Daoy (cell line): ENCODE results near the gene ZBTB1. TPM values are rescaled to one million over a fixed set of nuclear protein-coding genes. Genes with fewer than 3 reads are reported as not detected.
A peak's percentile ranks its signal among the peaks of the same experiment; 100 is the strongest.

Experiments used
- DNase-seq: peaks from one replicate; pipeline ENCODE4 v3.0.0-alpha.2; 2015; ENCODE audit warnings: low read depth
- total RNA-seq: library from RNA; depleted of rRNA; stranded (reverse); fragments of >200 nt; shearing (Covaris generic); gene quantifications from 2 replicates; pipeline ENCODE4 v1.2.3, GENCODE V29; 2014; rRNA removed

ZBTB1 gene
- total RNA-seq, result 31.3 and 47.0 TPM in 2 replicates

DNA sequence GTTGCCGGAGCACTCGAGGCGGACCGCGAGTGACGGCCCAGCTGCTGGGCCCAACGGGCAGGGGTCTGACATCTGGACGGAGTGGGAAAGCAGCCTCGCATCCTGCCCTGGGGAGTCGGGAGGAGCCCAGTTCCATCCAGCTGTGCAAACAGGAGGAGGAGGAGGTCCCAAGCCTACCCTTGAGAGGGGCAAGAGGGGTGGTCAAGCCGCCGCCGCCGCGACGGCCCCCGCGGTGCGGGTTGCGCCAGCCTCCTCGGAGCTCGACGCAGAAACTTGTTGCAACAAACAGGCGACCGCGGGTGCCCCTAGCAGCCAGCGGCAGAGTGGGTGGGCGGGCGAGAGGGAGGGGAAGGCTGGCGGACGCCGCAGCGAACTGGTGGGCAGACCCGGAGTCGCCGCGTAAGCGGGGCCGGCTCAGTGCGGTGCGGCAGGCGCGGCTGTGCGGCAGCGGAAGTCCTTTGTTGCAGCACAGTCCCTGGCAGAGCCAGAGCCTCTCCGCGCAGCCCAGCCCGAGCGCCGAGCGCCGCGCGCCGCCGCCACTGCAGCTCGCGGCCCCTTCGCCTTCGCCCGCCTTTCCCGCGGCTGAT is at the start of gene ZBTB1:
Gene ZBTB1, plus strand, starts transcription at position 461 of the 587 bp plus-strand sequence. CDS start 16,735 bp downstream, outside the sequence.
- peak; percentile 96 for DNase-seq

DNA sequence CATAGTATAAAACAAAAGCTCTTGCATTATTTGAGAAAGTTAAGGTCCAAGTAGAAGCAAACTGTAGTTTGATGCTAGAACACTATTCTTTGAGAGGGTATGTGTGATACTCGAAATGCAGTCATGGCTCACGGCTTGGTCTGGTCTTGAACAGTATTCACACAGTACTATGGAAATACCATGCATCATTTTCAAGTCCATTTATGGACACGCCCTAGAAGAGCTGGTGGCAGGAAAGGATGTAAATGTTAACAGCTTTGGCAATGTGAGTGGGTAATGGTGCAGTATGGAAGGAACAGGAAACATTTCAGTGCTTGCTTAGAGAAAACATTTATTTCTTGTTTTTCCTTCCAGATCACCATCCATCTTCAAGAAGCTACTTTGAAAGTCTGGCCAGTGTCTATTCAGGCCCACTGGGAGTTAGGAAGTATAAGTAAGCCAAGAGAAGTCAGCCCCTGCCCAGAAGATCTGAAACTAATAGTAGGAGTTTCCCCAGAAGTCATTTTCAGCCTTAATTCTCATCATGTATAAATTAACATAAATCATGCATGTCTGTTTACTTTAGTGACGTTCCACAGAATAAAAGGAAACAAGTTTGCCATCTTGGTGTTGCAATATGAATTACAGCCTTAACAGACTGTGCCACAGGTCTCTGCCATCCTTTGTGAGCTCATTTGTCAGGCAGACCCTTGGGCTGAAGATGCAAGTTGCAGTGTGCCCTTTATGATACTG is 45.0 kb upstream of the ZBTB1 start:
- no peak for DNase-seq

GRCh38 chr14:64461221-64461620 is 43.3 kb upstream of the ZBTB1 start:
- no peak for DNase-seq

GRCh38 chr14:64463195-64463594 is 41.4 kb upstream of the ZBTB1 start:
- no peak for DNase-seq

- DNase-seq, result no peak
Measured at GRCh38 chr14:64463873-64464272, 40.7 kb upstream of the ZBTB1 start.

DNA sequence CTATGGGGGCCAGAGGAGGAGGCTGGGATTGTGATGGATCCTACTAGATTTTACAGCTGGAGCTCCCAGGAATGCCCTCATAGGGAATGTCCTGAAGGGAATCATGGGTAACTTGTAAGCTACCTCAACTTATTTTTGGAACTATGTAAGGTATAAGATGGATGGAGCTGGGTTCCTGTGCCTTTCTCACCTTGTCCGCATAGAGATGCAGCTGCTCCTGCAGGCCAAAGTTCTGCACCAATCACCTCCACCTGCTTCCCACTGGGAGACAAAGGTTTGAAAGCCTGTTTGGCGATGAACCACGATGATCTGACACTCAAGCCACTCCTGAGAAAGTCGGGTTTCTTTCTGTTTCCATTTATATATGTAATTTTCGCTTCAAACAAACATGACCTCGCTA is 39.9 kb upstream of the ZBTB1 start:
- DNase-seq, result no peak

DNA sequence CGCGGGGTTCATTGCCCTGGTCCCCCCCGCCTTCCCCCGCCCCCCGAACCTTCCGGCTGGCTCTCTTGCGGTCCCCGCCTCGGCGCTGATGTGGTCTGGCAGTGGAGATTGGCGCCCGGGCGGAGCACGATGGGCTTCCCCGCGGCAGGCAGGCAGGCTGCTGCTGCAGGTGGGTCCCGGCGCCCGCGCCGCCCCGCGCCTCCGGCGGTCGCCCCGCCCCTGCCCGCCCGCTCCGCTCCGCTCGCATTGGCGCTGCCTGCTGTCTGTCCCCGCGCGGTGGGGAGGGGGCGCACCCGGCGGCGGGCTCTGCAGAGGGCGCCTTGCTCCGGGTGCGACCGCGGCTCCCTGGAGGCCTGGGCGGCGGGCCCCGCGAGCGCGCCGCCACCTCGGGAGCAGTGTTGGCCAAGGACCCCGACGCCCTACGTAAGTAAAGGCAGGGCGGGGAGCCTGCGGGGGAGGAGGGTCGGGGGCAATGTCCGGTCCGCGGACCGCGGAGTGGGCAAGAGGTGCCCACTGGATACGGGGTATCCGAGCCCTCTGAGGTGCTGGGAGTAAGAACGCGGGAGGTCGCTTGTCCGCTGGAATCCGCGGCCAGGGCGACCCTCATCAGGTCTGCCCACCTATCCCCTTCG is 39.3 kb upstream of the ZBTB1 start, which contains the start of gene AKAP5:
Gene AKAP5, plus strand, starts transcription at position 309 of the 632 bp plus-strand sequence. CDS start 2,896 bp downstream, outside the sequence.
- DNase-seq, result peak; percentile 73

DNA sequence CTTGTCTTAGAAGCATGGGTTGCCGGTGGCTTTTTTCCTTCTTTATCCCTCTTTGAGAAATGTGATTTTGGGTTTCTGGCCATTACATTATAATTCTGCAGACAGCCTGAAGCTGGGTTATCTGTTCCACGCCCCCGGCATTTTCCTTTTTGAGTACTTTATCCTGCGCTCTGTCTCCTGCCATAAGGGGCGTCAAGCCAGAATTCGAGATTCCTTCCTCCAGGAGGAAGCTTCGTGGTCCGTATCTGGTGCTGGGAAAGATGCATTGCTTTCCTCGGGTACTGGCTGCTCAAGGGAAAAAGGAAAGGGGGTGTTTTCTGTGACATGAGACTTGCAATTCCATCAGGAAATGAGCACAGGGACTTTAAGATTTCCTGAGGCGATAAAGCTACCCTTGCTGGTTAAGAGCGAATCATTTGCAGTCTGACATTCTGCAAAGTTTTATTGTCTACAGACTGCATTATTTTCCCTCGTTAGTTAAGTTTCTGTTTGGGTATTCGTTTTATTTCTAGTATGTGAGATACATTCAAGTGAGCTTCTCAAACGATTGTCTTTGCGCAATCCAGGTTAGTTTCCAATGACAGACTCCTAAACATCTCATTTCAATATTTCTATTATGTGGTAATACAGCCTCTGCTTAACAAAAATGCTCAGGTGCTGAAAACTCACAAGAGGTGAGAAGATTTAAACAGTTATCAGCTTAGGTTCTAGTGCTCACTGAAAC is 38.6 kb upstream of the ZBTB1 start:
- peak; percentile 55 for DNase-seq

GRCh38 chr14:64467101-64467500 is 37.5 kb upstream of the ZBTB1 start:
- DNase-seq, result no peak

- no peak for DNase-seq
Measured at GRCh38 chr14:64467566-64467965, 37.0 kb upstream of the ZBTB1 start.

GRCh38 chr14:64468451-64468850 is 36.1 kb upstream of the ZBTB1 start:
- DNase-seq, result no peak

- no peak for DNase-seq
Measured at GRCh38 chr14:64474041-64474440, 30.5 kb upstream of the ZBTB1 start.

- no peak for DNase-seq
Measured at GRCh38 chr14:64474698-64475097, 29.9 kb upstream of the ZBTB1 start.

GRCh38 chr14:64475585-64476273 is 28.8 kb upstream of the ZBTB1 start:
- DNase-seq, result no peak

GRCh38 chr14:64476438-64476837 is 28.1 kb upstream of the ZBTB1 start:
- no peak for DNase-seq

GRCh38 chr14:64478634-64479250 is 25.8 kb upstream of the ZBTB1 start:
- no peak for DNase-seq

DNA sequence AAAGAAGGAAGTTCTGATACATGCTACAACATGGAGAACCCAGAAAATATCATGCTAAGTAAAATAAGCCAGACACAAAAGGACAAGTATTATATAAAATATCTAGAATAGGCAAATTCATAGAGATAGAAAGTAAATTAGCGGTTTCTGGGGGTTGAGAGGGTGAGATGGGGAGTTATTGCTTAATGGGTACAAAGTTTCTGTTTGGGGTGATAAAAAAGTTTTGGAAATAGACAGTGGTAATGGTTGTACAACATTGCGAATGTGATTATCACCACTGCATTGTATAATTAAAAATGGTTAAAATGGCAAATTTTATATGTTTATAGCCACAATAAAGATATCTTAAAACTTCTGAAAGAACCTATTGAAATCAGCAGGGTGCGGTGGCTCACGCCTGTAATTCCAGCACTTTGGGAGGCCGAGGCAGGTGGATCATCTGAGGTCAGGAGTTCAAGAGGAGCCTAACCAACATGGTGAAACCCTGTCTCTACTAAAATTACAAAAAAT is 15.9 kb upstream of the ZBTB1 start:
- no peak for DNase-seq

GRCh38 chr14:64491637-64492036 is 12.9 kb upstream of the ZBTB1 start:
- no peak for DNase-seq

DNA sequence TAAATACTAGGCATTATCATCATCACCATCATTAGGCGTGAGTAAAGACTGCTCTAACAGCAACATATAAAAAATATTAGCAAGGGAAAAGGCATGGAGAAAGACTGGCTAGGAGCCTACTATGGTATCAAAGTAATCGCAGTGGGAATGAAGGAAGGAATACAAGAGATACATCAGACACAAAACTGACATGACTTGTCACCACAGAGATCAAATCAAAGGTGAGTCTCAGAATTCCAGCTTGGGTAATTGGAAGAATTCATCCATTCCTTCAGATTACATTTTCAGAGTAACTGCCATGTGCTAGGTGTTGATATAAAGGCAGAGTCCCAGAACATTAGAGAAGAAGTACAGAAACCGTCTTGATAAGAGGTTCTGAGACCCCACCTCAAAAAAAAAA is 11.1 kb upstream of the ZBTB1 start:
- no peak for DNase-seq

DNA sequence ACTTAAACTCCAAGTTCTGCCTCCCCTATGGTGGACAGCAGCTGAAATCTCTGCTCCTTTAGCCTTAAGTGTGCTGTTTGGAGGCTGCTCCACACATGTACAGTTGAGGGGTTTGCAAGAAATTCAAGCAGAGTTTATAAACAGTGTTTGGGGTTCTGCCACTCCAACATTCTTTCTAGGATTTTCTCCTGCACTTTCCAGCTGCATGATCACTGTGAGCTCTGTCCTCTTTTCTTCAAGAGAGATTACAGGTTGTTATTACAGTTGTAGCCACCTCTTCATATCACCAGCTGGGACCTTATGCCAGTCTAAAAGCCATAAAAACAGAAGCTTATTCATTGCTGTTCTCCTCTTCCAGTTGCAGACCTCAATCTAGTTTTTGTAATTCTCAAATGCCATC is 9.3 kb upstream of the ZBTB1 start:
- no peak for DNase-seq

DNA sequence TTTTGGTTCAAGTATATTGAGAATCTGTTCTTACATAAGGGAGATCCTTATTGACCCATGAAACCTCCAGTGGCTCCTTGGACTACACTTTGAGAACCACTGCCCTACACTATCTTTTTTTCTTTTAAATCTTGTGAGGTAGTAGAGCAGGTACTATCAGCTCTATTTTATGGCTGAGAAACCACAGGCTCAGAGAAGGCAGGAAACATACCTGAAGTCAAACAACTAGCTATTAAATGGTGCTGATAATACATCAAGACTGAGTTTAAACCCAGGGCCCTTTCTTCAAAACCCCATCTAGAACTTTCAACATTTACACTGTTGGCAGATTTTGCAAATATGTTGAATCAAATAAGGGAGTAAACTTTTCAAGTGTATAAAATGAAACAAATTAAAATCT is 7.8 kb upstream of the ZBTB1 start:
- DNase-seq, result no peak
